Measurements from ENCODE around the gene GALNT14. TPM values are rescaled to one million over a fixed set of nuclear protein-coding genes. Genes with fewer than 3 reads are reported as not detected.

Gene GALNT14
- total RNA-seq, 1 donor, result not detected

GRCh38 chr2:31140151-31140550 lies 1.9 kb upstream of the GALNT14 start:
- H2AFZ ChIP-seq (ENCODE audit: low read length), result no peak overlapping the region
- no peak overlapping the region for H3K4me2 ChIP-seq (ENCODE audit: insufficient read depth, low read length)
- no peaks in the 10 kb centered on the region for H3K36me3 ChIP-seq (ENCODE audit: insufficient read depth, low read length)
- no peaks in the 10 kb centered on the region for H3K4me1 ChIP-seq (ENCODE audit: insufficient read depth, low read length)
- H3K27ac ChIP-seq (ENCODE audit: low read depth, low read length), result no peak overlapping the region
- no peak for TF ChIP-seq CTCF (IDR thresholded peaks at IDR 0.05; ENCODE audit: extremely low read depth, low read depth, low read length)
- no peak for DNase-seq (ENCODE audit: insufficient read length, low spot score, missing footprints)
- no peaks in the 10 kb centered on the region for H3K9me3 ChIP-seq (ENCODE audit: low read depth, low read length)
- H3K27me3 ChIP-seq (ENCODE audit: insufficient read depth, low read length), result peaks cover 46% of the 10 kb centered on the region
- no peaks in the 10 kb centered on the region for H3K79me2 ChIP-seq (ENCODE audit: insufficient read depth, low read length)
- H3K4me3 ChIP-seq (ENCODE audit: insufficient read depth, low read length), result no peak overlapping the region
- no peaks in the 10 kb centered on the region for H4K20me1 ChIP-seq (ENCODE audit: insufficient read depth, low read length)

GRCh38 chr2:31139671-31140070 lies 1.4 kb upstream of the GALNT14 start:
- peaks cover 49% of the 10 kb centered on the region for H3K27me3 ChIP-seq (ENCODE audit: insufficient read depth, low read length)
- no peak overlapping the region for H3K27ac ChIP-seq (ENCODE audit: low read depth, low read length)
- no peak overlapping the region for H3K4me3 ChIP-seq (ENCODE audit: insufficient read depth, low read length)

GRCh38 chr2:31137211-31138036 lies 816 bp downstream of the GALNT14 start:
- no peak for TF ChIP-seq CTCF (IDR thresholded peaks at IDR 0.05; ENCODE audit: extremely low read depth, low read depth, low read length)
- no peaks in the 10 kb centered on the region for H3K79me2 ChIP-seq (ENCODE audit: insufficient read depth, low read length)
- no peaks in the 10 kb centered on the region for H4K20me1 ChIP-seq (ENCODE audit: insufficient read depth, low read length)
- no peaks in the 10 kb centered on the region for H3K4me1 ChIP-seq (ENCODE audit: insufficient read depth, low read length)
- peak overlapping the region; percentile 68 for H2AFZ ChIP-seq (ENCODE audit: low read length)
- H3K9me3 ChIP-seq (ENCODE audit: low read depth, low read length), result no peaks in the 10 kb centered on the region
- H3K36me3 ChIP-seq (ENCODE audit: insufficient read depth, low read length), result no peaks in the 10 kb centered on the region
- no peak overlapping the region for H3K27ac ChIP-seq (ENCODE audit: low read depth, low read length)
- H3K4me2 ChIP-seq (ENCODE audit: insufficient read depth, low read length), result peak overlapping the region; percentile 70
- peaks cover 49% of the 10 kb centered on the region for H3K27me3 ChIP-seq (ENCODE audit: insufficient read depth, low read length)
- peak; percentile 88 for DNase-seq (ENCODE audit: insufficient read length, low spot score, missing footprints)
- H3K4me3 ChIP-seq (ENCODE audit: insufficient read depth, low read length), result peak overlapping the region; percentile 62

More at GRCh38 chr2:31139671-31140070, 1.4 kb upstream of the GALNT14 start:
- Histone ChIP-seq H3K4me1 (ENCODE audit: insufficient read depth, low read length) (no peaks in the 10 kb centered on the region), H3K9me3 (ENCODE audit: low read depth, low read length) (no peaks in the 10 kb centered on the region), H2AFZ (ENCODE audit: low read length) (no peak overlapping the region), H3K4me2 (ENCODE audit: insufficient read depth, low read length) (no peak overlapping the region), H4K20me1 (ENCODE audit: insufficient read depth, low read length) (no peaks in the 10 kb centered on the region), H3K36me3 (ENCODE audit: insufficient read depth, low read length) (no peaks in the 10 kb centered on the region), H3K79me2 (ENCODE audit: insufficient read depth, low read length) (no peaks in the 10 kb centered on the region)
- no peak for TF ChIP-seq CTCF (IDR thresholded peaks at IDR 0.05; ENCODE audit: extremely low read depth, low read depth, low read length)
- no peak for DNase-seq (ENCODE audit: insufficient read length, low spot score, missing footprints)

- no peaks in the 10 kb centered on the region for H4K20me1 ChIP-seq (ENCODE audit: insufficient read depth, low read length)
- no peaks in the 10 kb centered on the region for H3K36me3 ChIP-seq (ENCODE audit: insufficient read depth, low read length)
- H3K79me2 ChIP-seq (ENCODE audit: insufficient read depth, low read length), result no peaks in the 10 kb centered on the region
- H3K27ac ChIP-seq (ENCODE audit: low read depth, low read length), result no peak overlapping the region
- no peak overlapping the region for H3K4me3 ChIP-seq (ENCODE audit: insufficient read depth, low read length)
- no peak for TF ChIP-seq CTCF (IDR thresholded peaks at IDR 0.05; ENCODE audit: extremely low read depth, low read depth, low read length)
- no peaks in the 10 kb centered on the region for H3K4me1 ChIP-seq (ENCODE audit: insufficient read depth, low read length)
- no peaks in the 10 kb centered on the region for H3K9me3 ChIP-seq (ENCODE audit: low read depth, low read length)
- H3K27me3 ChIP-seq (ENCODE audit: insufficient read depth, low read length), result peaks cover 49% of the 10 kb centered on the region
- no peak overlapping the region for H3K4me2 ChIP-seq (ENCODE audit: insufficient read depth, low read length)
- no peak overlapping the region for H2AFZ ChIP-seq (ENCODE audit: low read length)
- peak; percentile 79 for DNase-seq (ENCODE audit: insufficient read length, low spot score, missing footprints)
Observed at GRCh38 chr2:31136732-31137131, 1.5 kb downstream of the GALNT14 start.

Measured in osteoblast (primary cell).